DMS153 treated with DMSO at 0.1 percent for 48 hours (cell line): ENCODE results near the gene AOAH.
"Not testable (repeated sequence)": the region's sequence is repeated elsewhere in the genome, so short reads cannot be mapped to it uniquely, and the experiment has no call there.

Experiments
- DNase-seq: peaks from one replicate; lab custom pipeline; 2025; ENCODE audit not compliant: unreplicated experiment; lab: John Stamatoyannopoulos, UW

AOAH gene

DNA sequence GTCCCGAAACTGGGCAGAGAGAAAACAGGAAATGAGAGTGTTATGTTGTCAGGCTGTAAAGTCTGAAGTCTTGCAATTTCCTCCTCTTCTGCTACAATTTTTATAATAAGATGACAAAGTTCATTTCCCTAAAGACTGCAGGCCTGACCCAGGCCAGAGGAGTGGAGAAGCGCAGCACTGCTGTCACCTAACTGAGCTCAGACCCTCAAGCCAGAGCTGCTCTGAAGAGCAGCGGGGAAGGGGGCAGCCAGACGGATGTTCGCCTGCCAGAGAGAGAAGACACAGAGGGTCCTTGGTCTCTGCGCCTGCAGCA, 12.6 kb upstream of the AOAH start:
- no peak for DNase-seq

- no peak for DNase-seq
Observed at GRCh38 chr7:36736090-36736898, 12.0 kb upstream of the AOAH start.

DNA sequence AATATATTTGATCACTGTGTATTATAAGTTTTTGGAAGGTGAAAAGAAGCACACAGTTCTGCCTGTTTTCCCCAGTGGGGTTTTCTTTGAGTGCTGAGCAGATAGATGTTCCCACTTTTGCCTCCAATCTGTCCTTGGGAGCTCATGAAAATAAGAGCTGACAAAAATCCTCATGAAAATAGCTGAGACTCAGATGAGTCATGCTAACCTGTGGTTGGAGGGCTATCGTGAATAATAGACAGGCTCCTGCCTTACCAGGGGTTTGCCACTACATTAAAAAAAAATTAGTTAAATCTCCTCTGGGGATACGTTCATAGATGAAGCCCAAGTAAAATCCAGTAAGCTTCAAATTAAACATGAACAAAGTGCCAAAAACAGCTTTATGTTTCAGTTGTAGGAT, 10.9 kb upstream of the AOAH start:
- DNase-seq, result no peak

DNA sequence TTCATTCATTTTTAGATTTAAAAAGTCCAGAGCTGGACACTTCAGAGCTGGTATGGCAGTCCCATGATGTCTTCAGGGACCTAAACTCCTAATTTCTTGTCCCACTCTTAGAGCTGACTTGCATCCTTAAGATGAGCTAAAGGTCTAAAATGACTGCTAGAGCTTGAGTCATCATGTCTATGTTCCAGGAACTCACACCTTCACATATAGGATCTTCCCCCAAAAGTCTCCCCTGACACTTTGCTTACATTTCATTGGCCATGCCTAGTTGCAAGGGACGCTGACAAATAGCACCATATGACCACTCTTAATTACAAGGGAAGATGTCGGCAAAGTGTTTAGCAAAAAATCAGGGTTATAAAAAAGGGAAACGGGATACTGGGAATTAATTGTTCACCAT, 10.4 kb upstream of the AOAH start:
- no peak for DNase-seq

DNA sequence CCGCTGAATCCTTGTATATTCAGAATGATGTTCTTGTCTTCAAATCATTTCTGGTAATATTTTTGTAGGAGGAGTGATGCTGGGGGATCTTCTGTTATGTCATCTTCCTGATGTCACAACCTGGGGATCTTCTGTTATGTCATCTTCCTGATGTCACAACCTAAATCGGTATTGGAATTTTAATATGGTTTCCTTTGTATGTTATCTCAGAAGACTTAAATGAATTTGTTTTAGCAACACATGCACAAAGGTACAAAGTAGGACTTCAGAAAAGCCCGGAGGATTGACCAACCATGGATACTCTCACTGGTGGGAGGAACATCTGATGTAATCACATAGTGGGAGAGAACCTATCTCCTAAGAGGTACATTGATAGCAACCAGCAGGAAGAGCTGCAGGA, 9.1 kb upstream of the AOAH start:
- DNase-seq, result no peak

DNA sequence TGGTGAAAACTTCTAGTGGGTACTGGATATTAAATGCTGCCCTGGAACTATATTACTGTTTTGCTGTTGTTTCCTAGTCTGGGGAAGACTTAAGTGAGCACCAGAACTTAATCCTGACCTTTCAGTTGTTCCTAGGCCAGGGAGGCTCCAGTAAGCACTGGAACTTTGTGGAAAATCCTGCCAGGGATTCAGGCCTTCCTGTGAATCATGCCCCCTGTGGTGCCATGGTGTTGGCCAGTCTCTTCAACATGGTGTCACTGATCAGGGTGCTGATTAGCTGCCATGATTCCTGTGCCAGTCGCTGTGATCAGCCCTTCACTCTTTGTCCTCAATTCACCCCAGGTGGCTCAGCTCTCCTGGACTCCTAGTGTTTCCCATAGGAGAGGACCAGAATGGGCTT, 8.5 kb upstream of the AOAH start:
- DNase-seq, result no peak

DNA sequence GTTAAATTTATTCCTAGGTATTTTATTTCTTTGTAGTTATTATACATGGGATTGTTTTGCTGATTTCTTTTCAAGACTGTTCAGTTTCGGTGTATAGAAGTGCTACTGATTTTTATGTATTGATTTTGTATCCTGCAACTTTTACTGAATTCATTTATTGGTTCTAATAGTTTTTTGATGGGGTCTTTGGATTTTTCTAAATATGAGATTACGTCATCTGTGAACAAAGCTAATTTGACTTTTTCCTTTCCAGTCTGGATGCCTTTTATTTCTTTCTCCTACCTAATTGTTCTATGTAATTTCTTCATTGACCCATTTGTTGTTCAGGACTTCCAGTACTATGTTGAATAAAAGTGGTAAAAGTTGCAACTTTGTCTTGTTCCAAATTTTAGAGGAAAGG, 5.8 kb upstream of the AOAH start:
- DNase-seq, result no peak

DNA sequence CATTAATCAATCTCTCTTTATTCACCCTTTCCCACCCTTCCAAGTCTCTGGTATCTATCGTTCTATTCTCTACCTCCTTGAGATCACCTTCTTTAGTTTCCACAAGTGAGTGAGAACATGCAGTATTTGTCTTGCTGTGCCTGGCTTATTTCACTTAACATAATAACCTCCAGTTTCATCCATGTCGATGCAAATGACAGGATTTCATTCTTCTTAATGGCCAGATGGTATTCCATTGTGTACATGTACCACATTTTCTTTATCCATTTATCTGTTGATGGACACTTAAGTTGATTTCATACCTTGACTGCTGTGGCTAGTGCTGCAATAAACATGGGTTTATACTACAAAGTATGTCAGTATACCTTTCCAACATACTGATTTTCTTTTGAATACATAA, 3.8 kb upstream of the AOAH start:
- no peak for DNase-seq

DNA sequence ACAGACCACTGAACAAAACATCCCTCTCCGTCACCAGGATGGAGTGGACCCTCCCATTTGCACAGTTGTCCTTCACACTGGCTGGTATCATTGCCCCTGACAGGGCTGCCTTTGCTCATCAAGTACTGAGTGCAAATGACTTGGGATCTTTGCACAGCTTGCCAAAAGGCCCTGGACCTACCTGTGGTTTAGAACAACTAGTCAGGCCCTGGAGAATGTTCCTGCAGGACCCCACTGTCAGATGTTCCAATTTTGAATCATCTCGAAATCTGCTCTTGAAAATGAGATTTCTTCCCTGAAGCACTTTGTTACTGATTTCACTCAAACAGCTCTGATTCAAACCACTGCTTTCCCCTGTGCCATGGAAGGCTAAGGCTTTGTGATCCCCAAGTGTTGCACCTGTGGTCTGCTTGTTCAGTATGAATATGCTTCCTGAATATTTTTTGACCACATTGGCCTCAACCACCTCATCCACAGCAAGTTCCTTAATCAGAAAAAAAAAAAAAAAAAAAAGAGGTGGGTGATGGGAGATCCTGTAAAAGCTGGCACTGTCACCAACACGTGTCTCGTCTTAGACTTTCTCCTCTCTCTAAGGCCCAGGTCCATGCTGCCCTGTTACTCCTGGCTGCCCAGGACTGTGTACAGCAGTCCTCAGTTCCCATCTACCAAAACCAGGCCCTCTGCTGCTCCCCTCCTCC, 2.7 kb upstream of the AOAH start:
- no peak for DNase-seq

DNA sequence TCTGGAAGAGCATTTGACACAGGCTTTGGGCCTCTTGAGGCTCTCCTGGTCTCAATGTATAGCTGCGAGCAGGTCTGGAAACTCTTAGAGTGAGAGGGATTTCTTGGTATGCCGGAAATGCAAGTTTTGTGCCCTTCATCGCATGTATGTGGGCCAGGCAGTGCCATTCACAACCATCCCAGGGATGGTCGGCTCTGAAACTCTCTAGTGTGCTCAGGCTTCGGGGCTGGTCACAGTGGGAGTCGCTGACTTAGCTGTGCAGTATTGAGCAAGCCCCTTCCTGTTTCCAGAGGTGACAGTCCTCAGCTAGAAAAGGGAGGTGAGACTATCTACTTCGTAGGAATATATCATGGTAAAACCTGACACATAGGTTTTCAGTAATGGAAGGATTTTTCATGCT, 2.0 kb upstream of the AOAH start:
- no peak for DNase-seq

- no peak for DNase-seq
Observed at GRCh38 chr7:36724996-36725395, 702 bp upstream of the AOAH start.

DNA sequence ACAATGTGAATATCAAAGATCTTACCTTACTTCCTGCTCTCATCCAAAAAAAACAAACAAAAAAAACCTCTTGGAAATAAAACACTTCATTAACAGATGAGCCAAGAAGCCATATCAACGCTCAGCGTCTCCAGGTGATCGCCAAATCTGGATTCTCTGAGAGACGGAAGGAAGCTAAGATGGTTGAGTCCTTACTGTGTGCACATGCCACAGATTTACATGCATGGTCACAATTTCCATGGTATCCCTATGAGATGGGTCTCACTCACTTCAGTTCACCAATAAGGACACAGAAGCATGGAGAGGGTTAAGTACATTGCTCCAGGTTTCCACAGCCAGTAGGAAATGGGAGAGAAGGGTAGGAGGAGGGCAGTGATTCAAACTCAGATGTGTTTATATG, 1.0 kb downstream of the AOAH start:
- DNase-seq, result no peak

DNA sequence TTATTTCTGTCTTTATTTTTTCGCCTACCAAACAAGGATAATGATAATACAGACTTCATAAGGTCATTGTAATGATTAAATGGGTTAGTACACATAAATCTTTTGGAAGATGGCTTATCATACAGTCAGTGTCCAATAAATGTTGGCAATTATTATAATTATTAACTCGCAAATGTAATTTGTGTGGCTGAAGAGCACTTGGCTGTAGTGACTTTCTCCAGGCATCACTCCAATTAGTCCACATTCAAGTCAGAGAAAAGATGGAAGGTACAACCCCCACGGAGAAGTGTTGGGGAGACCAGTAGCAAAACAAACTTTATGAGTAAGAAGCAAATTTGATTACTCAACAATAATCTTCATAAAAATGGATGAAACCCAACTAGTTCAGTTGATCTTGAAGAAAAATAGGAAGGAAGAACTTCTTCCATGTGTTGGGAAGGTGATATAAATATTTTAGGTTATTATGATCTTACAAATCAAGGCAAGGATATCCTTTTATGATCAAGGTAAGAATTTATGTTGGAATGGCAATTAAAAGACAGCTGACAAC, 5.1 kb downstream of the AOAH start:
- DNase-seq, result no peak

DNA sequence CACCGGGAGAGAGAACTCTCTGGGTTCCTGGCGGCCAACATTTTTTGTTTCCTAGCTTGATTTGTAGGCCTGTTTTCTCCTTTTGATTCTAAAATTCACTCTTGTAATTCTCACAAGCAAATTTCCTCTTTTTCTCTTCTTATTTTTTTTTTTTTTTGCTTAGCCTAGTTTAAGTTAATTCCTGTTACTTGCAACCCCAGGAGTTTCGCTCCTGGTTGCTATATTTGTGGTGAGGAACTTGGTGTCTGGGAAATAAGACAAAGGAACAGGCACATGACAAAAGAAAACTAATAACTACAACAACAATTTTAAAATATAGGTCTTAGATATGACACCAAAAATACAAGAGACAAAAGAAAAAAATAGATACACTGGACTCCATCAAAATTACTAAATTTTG, 6.7 kb downstream of the AOAH start:
- DNase-seq, result no peak

GRCh38 chr7:36716802-36717201, 7.5 kb downstream of the AOAH start:
- not testable (repeated sequence) for DNase-seq

- no peak for DNase-seq
Observed at GRCh38 chr7:36712015-36712414, 12.3 kb downstream of the AOAH start.

- no peak for DNase-seq
Observed at GRCh38 chr7:36711256-36711655, 13.0 kb downstream of the AOAH start.

DNA sequence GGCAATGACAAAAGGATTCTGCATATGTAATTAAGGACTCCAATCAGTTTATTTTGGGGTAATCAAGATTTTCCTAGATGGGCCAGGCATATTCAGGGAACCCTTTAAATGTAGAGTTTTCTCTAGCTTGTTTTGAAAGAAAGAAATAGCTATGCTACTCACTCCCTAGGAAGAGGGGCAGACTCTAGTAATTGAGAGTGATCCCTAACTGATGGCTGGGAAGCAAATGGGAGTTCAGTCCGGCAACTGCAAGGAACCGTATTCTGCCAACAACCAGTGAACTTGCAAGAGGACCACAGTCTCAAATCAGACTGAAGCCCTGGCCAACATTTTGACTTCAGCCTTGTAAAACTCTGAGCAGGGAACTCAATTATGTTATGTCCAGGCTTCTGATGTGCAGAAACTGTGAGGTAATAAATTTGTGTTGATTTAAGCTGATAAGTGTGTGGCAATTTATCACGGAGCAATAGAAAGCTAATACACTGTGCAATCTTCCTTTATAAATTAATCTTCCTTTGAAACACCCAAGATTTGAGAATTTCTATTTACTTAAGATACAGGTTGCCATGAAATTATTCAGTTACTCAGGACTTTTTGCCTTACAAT, 14.0 kb downstream of the AOAH start:
- DNase-seq, result no peak

GRCh38 chr7:36708767-36709166, 15.5 kb downstream of the AOAH start:
- DNase-seq, result no peak

DNA sequence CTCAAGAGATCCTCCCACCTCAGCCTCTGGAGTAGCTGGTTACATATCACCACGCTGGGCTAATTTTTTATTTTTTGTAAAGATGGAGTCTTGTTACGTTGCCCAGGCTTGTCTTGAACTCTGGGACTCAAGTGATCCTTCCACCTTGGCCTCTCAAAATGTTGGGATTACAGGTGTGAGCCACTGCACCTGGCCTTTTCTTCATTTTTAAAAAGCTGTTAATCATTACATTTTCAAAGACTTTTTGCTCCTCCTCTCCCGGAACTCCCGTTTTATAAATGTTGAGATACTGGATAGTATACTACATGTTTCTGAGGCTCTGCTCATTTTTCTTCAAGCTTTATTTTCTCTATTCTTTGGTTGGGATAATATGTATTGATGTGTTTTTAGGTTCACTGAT, 16.4 kb downstream of the AOAH start:
- DNase-seq, result no peak

DNA sequence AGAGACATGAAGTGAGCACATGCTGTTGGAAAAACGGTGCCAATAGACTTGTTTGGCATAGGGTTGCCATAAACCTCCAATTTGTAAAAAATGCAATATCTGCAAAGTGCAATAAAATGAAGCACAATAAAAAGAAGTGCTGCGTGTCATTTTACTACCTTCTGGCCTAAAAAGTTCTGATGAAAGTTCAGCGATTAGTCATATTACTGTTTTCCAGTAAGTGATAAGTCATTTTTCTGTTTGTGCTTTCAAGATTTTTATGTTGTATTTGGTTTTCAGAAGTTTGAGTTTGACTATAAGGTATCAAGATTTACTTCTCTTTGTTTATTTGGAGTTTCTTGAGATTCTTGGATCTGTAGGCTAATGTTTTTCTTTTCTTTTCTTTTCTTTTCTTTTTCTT, 16.8 kb downstream of the AOAH start:
- no peak for DNase-seq

- not testable (repeated sequence) for DNase-seq
Observed at GRCh38 chr7:36703860-36704259, 20.4 kb downstream of the AOAH start.
